HG02763 (cell line): Measurements from ENCODE around the gene CABP4.
"Not testable (repeated sequence)": the region's sequence is repeated elsewhere in the genome, so short reads cannot be mapped to it uniquely, and the experiment has no call there.

Experiments
- ATAC-seq: cut with Tn5 transposase; IDR thresholded peaks from one replicate; pipeline ENCODE4 v1.9.1; 2021; ENCODE audit warnings: mild to moderate bottlenecking, moderate library complexity; ENCODE audit not compliant: unreplicated experiment

CABP4 gene

DNA sequence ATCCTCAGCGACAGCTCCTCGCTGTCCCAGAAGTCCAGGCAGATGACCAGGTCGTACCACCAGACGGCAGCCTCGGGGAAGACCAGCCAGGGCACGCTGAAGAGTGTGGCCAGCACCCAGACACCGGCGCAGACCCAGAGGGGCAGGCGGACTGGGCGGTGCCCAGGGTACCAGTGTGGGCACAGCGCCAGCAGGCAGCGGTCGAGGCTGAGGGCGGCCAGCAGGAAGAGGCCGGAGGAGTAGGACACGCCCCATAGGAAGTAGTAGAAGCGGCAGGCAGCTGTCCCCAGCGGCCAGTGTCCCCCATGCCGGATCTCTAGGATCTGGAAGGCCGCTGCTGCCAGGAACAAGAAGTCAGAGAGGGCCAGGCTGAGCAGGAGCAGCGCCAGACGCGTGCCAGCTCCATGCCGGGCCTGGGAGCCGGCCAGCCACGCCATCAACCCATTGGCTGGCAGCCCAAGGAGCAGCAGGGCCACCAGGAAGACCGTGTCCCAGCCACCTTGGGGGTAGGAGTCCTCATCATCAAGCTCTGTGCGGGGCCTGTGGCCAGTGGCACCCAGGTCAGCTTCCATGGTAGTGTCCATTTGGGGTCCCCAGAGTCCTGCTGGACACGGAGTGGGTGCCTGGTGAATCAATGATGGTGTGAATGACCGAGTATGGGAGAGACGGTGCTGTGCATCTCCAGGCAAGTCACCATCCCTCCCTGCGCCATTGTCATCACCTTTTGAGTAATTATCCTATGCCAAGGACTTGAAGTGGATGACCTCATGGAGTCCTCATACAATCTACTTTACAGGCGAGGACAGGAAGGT lies 2.8 kb upstream of the CABP4 start, which contains the start of gene GPR152:
TSS of gene GPR152 (minus strand) at position 589 of the 812 bp plus-strand sequence. CDS start at position 584, 5 bp downstream.
- ATAC-seq = no peak

DNA sequence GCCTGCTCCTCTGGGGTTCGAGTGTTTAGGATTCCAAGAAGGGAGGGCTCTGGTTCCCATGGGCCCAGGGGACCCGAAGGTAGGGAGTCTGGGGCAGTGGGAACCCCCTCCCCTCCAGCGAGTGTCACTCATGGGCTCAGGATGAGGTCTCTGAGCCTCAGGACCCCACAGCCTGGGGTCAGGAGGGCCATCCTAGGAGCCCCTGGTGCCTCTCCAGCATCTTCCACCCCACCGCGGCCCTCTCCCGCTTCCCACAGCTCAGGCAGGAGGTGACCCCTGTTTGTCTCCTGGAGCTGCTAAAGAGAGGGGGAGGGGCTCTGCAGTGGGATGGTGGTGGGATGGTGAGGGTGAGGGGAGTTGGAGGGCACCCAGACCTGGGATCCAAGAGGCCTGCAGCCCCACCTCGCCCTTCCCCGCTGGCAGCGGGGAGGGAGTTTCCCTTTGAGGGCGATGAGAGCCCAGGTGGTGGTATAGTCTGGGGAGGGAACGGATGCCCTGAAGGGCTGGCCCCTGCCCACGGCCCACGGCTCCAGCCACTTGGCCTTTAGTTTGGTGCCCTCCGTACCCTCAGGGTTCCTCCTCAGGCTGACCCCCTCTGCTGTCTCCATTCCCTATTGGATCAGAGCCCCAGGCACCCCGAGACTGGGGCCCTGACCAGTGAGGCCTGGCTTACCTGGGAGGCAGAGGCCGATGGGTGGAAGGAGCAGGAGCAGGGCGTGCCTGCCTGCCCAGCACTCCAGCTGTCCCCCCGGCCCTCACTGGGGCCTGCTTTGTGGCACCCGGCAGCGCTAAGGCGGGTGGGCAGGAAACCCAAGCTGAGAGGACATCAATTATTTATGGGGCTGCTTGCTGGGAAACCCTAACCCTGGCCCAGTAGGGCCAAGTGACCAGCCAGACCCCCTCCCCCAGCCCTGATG lies 1.1 kb upstream of the CABP4 start:
- no peak for ATAC-seq

DNA sequence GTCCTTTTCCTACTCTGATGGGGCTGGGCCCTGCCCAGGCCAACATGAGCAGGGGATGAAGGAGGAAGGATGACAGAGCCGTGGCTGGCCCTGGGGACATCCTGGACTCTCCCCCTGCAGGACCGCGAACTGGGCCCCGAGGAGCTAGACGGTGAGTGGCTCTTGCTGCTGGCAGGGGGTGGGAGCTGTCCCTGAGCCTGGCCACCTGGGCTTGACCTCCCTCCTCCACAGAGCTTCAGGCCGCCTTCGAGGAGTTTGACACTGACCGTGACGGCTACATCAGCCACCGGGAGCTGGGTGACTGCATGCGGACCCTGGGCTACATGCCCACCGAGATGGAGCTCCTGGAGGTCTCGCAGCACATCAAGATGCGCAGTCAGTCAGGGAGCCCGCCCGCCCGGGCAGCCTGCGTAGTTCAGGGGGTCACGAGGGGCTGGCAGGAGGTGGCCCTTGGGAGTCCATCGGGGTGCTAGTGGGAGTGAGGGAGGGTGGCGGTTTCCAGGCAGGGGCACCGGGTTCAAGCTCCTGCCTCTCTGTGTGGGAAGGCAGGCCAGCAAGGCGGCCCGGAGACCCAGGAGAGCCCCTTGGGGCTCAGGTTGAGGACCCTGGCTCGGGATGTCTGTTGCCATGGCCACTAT lies 1.0 kb downstream of the CABP4 start:
- no peak for ATAC-seq

DNA sequence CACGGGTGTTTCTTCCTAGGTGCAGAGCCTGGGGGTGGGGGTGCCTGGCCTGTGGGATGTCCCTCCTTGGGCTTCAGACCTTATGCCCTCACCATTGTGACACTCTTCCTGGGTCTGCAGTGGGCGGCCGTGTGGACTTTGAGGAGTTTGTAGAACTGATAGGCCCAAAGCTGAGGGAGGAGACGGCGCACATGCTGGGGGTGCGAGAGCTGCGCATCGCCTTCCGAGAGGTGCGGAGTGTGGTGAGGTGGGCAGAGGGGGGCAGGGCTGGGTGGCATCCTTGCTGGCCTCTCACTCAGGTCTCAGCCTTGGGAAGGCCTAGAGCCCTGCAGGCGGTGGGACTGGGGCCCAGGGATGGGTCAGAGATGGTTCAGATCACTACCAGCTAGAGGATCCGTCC lies 2.3 kb downstream of the CABP4 start:
- no peak for ATAC-seq

- ATAC-seq = no peak
Observed at GRCh38 chr11:67458266-67458665, 3.1 kb downstream of the CABP4 start.

DNA sequence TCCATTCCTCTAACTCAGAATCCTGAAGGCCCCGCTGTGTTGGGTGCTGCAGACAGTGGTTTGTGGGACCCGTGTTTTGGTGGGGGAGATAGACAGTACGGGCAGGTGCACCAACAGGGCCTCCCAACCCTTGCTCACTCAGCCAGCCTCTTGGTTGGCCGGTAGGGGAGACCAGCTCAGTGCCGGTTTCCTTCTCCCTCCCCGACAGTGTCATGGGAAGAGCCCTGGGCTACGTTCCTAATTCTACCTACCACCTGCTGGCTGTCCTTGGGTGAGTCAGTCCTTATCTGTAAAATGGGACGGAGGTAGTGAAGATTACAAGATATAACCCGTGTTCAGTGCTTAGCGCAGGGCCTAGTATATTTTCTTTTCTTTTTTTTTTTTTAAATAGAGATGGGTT lies 8.0 kb downstream of the CABP4 start:
- no peak for ATAC-seq

- no peak for ATAC-seq
Observed at GRCh38 chr11:67463680-67464410, 8.7 kb downstream of the CABP4 start.

- ATAC-seq = peak; percentile 43
Observed at GRCh38 chr11:67464411-67465188, 9.4 kb downstream of the CABP4 start.

DNA sequence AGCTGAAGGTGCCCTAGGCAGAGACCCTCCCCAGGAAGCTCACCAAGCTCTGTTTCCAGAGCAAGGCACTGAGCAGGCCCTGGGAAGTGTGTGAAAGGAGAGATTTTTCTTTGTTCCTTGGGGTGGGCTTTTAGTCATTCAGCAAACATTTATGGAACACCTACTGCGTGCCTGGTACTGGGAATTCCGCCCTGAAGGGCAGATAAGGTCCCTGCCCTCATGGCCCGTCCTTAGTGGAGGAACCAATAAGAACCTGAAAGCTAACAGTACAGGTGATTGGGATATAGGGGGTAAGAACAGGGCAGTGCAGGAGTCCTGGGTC lies 10.0 kb downstream of the CABP4 start:
- ATAC-seq = no peak

- ATAC-seq = not testable (repeated sequence)
Observed at GRCh38 chr11:67465530-67465929, 10.4 kb downstream of the CABP4 start.

- ATAC-seq = no peak
Observed at GRCh38 chr11:67466367-67466766, 11.2 kb downstream of the CABP4 start.

DNA sequence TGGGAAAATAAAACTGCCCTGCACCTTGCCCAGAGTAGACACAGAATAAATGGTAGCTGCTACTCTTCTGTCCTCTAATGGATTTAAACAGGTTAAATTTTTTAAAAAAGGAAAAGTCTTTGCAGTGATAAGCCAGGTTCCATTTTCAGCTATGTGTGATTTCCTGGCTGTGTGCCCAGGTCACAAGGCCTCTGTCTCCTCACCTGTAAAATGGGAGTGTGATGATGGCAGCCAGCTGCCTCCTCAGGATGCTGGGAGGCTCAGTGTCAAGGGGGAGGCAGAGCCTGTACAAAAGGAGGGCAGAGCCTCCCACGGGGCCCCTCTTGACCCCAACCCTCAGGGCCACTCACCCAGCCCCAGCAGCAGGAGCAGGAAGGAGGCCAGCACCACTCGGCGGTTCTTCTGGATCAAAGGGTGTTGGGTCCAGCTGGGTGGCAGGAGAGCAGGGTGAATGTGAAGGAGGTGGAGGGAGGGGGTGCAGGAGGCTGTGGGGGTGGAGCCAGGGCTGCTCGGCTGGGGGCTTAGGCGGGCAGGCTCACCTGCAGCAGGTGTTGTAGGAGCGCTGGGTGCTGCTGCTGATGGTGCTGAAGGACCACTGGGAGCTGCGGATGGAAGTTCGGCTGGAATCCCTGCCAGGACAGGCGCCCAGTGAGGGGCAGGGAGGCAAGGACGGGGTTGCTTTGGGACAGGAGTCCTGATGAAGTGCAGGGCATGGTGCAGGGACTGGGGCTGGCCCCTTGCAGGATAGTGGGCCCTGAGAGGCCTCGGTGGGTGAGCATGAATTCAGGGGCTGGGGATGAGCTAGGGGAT lies 12.0 kb downstream of the CABP4 start:
- ATAC-seq = no peak

DNA sequence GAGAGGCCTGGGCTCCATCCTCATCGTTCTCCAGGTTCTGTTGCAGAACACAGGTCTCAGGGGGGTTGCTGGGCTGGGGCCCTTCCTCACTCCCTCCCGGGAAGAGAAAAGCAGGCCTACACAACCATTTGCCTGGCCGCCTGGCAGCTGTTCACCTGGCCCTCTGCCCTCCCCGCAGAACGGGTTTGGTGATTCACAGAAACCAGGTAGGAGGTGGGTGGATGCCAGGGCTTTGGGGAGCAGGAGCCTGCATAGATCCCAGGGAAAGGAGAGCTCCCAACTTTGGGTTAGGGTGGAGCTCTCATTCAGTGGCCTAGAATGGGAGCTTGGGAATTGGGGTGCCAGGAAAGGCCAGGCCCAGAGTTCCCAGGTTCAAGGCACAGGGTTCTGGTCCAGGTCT lies 12.9 kb downstream of the CABP4 start:
- no peak for ATAC-seq

DNA sequence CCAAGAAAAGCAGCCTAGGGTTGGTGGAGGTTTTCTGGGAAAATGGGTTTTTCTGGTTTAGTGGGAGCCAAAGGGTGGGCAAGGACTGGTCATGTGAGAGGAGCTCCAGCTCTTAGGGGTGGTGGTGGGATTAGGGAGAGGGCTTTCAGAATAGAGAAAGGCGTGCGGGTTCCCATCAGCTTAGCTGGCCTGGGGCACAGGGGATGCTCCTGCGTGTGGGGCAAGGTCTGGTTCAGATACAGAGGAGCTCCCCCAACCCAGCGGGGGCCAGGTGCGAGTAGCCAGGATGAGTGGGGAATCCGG lies 13.3 kb downstream of the CABP4 start:
- ATAC-seq = peak; percentile 1

DNA sequence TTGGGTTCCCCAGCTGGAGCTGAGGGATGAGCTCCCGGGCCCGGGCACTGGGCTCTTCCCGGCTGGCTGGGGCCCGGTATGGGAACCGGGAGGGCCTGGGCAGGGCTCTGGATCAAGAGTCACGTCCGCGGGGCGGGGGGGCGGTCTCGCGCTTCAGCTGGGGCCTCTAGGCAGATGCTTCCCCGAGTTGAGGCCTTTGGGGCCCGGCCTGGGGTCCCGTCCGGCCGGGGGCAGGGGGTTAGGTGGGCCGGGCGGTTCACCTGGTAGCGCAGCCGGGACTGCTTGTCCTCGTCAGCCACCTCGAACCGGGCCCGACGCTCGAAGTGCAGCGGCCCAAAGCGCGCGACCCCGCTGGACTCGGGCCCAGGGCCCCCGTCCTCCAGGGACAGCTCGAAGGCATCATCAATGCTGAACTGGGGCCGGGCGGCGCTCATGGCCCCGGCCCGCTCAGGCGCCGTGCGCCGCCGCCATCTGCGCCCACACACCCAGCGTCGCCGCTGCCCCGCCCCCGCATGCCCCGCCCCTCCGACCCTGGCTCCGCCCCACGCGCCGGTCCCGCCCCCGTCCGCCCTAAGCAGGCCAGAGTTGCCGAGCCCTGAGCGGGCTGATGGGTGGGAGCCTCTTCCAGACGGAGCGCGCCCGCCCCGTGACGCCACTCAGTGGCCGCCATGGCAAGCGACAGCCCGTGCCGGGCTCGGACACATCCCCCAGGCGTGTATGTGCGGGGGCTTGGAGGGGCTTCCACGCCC lies 13.8 kb downstream of the CABP4 start, which contains the start of gene TMEM134:
TSS of gene TMEM134 (minus strand) at position 493 of the 749 bp plus-strand sequence. CDS start at position 434, 59 bp downstream.
- peak; percentile 65 for ATAC-seq

- no peak for ATAC-seq
Observed at GRCh38 chr11:67469508-67469811, 14.3 kb downstream of the CABP4 start.

- no peak for ATAC-seq
Observed at GRCh38 chr11:67470337-67471002, 15.3 kb downstream of the CABP4 start.

- ATAC-seq = no peak
Observed at GRCh38 chr11:67472882-67473281, 17.7 kb downstream of the CABP4 start.
